Measurements from ENCODE around the gene PLD6. TPM values are rescaled to one million over a fixed set of nuclear protein-coding genes. Genes with fewer than 3 reads are reported as not detected.

Gene PLD6
- total RNA-seq, 4 donors from 2014 or later: 4.2 to 7.0 (median 5.0) TPM

DNA sequence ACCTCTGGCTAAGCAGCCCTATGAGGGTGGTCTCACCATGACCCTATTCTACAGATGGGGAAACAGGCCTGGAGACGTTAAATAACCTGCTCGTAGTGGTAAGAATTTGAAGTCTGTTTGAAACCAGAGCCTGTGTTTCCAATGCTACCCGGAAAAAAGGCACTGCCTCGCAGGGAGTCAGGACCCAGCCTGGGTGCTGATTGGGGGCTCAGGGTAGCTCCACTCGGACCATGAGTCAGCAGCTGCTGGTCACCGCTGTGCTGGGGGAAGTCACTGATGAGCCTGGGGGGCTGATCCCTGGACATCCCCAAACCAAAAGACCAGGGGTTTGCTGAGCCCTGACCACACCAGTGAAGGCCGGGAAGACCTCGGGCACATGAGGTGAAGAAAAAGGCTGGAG is 9.4 kb upstream of the PLD6 start:
- DNase-seq (ENCODE audit: low spot score in 2 of 2): no peak
- TF ChIP-seq POLR2A (IDR thresholded peaks at IDR 0.05): no peak
- TF ChIP-seq, protein P1, sequence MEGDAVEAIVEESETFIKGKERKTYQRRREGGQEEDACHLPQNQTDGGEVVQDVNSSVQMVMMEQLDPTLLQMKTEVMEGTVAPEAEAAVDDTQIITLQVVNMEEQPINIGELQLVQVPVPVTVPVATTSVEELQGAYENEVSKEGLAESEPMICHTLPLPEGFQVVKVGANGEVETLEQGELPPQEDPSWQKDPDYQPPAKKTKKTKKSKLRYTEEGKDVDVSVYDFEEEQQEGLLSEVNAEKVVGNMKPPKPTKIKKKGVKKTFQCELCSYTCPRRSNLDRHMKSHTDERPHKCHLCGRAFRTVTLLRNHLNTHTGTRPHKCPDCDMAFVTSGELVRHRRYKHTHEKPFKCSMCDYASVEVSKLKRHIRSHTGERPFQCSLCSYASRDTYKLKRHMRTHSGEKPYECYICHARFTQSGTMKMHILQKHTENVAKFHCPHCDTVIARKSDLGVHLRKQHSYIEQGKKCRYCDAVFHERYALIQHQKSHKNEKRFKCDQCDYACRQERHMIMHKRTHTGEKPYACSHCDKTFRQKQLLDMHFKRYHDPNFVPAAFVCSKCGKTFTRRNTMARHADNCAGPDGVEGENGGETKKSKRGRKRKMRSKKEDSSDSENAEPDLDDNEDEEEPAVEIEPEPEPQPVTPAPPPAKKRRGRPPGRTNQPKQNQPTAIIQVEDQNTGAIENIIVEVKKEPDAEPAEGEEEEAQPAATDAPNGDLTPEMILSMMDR (IDR thresholded peaks at IDR 0.05): no peak
- 89 to 90% methylated on average over 8 of the region's 8 CpGs for WGBS, 2 donors
- H3K4me3 ChIP-seq (ENCODE audit: low read depth, poor library complexity, severe bottlenecking): no peak overlapping the region
- intact Hi-C loops (cut with DNase I; ENCODE audit: low total_unique reads): no loop called here

DNA sequence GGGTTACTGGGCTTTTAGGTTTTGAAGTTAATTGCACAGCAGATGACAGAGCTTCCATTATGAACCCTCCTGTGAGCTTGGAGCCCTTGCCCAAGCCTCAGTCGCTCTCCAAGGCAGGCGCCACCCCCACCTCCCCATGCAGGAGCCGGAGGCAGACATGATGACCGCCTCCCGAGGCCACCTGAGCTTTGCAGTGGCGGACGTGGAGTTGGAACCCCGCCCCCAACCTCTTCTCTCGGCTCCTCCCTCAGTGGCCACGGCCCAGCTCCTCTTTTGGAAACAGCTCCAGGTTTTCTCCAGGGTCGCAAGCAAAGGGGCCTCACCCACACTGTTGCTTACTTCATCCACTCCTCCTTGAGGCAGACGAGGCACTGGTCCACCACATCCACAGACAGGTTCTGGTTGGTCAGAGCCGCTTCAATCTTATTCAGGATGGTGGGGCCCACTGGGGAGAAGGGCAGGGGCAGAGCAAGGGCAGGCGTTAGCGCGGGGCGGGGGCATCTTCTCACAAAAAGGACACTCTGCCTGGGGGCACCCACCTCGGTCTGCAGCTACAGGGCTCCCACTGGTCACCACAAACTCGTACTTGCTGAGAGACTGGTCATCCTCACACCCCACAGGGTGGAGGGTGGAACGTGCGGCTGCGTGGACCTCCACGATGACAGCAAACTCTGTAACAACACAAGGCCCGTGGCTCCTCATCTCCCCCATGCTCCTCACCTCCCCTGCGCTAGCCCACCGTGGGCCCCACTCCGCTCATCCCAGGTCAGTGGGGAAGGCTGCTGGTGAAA is 8.7 kb upstream of the PLD6 start:
- TF ChIP-seq POLR2A (IDR thresholded peaks at IDR 0.05): no peak
- TF ChIP-seq, protein P1 (IDR thresholded peaks at IDR 0.05): no peak
- no peak for DNase-seq (ENCODE audit: low spot score in 2 of 2)
- 80 to 86% methylated on average over 27 of the region's 27 CpGs for WGBS, 2 donors
- intact Hi-C loops (cut with DNase I; ENCODE audit: low total_unique reads): no loop called here
- H3K4me3 ChIP-seq (ENCODE audit: low read depth, poor library complexity, severe bottlenecking): no peak overlapping the region

- 57 to 63% methylated on average over 10 of the region's 10 CpGs for WGBS, 2 donors
- TF ChIP-seq, protein P1 (IDR thresholded peaks at IDR 0.05): no peak
- TF ChIP-seq POLR2A (IDR thresholded peaks at IDR 0.05): no peak
- no peak overlapping the region for H3K4me3 ChIP-seq (ENCODE audit: low read depth, poor library complexity, severe bottlenecking)
- DNase-seq (ENCODE audit: low spot score in 2 of 2): no peak
- intact Hi-C loops (cut with DNase I; ENCODE audit: low total_unique reads): no loop called here
Observed at GRCh38 chr17:17213775-17214174, 7.6 kb upstream of the PLD6 start.

DNA sequence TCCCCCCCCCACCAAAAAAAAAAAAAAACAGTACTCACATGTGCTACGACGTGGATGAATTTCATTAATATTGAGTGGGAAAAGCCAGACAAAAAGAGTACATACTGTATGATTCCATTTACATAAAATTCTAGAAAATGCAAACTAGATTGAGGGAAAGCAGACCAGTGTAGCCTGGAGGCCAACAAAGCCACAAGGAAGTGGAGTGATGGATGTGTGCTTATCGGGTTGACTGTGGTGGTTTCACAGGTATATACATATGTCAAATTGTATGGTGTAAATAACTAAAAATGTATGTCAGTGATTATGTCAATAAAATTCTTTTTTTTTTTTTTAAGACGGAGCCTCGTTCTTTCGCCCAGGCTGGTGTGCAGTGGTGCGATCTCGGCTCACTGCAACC is 1.9 kb upstream of the PLD6 start:
- DNase-seq (ENCODE audit: low spot score in 2 of 2): no peak
- intact Hi-C loops (cut with DNase I; ENCODE audit: low total_unique reads): no loop called here
- TF ChIP-seq, protein P1 (IDR thresholded peaks at IDR 0.05): no peak
- no peak for TF ChIP-seq POLR2A (IDR thresholded peaks at IDR 0.05)
- 74% methylated on average over 8 of the region's 8 CpGs for WGBS, 2 donors
- H3K4me3 ChIP-seq (ENCODE audit: low read depth, poor library complexity, severe bottlenecking): no peak overlapping the region

DNA sequence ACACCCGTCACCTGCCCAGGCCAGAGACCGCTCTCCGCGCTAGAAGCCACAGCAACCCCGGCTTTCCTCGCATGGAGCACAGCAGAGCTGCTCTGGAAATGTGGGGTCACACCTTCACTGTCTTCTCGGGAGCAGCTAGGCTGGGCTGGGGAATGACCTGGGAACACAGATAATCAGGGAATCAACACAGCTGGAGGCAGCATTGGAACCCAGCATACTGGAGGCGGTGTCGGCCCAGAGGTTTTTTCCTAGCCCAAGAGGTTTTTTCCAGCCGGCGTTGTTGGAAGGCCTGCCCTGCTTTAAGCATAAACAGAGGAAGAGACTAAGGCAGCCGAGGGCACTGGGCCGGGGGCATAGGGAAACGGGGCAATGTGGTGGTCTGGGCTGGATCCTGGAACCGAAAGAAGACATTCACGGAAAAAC is 791 bp upstream of the PLD6 start:
- H3K4me3 ChIP-seq (ENCODE audit: low read depth, poor library complexity, severe bottlenecking): no peak overlapping the region
- 25 to 35% methylated on average over 16 of the region's 16 CpGs for WGBS, 2 donors
- no peak for TF ChIP-seq POLR2A (IDR thresholded peaks at IDR 0.05)
- TF ChIP-seq, protein P1 (IDR thresholded peaks at IDR 0.05): no peak
- intact Hi-C loops (cut with DNase I; ENCODE audit: low total_unique reads): no loop called here
- DNase-seq (ENCODE audit: low spot score in 2 of 2): peak in 1 of 2 donors; percentile 39
